ENCODE results near the gene SETD1B.

Gene SETD1B

DNA sequence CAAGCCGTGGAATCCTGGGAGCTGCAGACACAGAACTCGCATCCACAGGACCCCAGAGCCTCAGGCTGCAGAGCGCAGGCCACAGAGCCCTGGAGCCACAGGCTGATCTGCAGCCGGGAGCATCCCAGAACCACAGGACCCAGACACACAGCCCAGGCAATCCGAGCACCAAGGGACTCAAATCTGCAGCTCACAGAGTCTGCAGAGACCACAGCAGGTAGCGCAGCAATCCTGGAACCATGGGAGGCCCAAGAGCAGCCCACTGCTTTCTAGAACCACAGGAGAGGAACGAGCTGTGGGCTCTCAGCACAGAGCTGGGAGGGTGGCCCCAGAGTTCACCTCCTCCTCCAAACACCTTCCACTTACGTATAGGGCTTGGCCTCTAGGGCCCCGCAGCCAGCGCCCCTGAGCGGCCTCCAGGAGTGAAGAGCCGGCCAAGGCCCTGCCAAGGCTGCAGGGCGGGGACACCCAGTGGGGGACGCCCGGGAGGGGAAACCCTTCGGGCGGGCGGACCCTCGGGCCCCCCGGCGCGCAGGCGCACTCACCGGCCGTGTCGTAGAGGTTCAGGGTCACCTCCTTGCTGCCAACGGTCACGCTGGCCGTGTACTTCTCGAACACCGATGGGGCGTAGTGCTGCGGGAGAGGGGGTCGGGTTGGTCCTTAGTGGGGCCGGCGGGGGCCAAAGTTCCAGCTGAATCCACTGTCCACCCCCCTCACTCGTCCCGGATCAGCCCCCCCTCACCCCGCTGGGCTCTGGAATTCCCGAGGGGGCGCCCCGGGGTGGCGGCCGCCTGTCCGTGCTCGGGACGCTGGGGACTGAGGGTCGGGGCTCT, 11.0 kb upstream of the SETD1B start:
- no peak for DNase-seq (ENCODE audit: low read depth)
- H3K4me3 ChIP-seq (ENCODE audit: low read length) = peak overlapping the region; percentile 37
- TF ChIP-seq, protein P1, sequence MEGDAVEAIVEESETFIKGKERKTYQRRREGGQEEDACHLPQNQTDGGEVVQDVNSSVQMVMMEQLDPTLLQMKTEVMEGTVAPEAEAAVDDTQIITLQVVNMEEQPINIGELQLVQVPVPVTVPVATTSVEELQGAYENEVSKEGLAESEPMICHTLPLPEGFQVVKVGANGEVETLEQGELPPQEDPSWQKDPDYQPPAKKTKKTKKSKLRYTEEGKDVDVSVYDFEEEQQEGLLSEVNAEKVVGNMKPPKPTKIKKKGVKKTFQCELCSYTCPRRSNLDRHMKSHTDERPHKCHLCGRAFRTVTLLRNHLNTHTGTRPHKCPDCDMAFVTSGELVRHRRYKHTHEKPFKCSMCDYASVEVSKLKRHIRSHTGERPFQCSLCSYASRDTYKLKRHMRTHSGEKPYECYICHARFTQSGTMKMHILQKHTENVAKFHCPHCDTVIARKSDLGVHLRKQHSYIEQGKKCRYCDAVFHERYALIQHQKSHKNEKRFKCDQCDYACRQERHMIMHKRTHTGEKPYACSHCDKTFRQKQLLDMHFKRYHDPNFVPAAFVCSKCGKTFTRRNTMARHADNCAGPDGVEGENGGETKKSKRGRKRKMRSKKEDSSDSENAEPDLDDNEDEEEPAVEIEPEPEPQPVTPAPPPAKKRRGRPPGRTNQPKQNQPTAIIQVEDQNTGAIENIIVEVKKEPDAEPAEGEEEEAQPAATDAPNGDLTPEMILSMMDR (conservative IDR thresholded peaks at IDR 0.05; ENCODE audit: low read length) = no peak

DNA sequence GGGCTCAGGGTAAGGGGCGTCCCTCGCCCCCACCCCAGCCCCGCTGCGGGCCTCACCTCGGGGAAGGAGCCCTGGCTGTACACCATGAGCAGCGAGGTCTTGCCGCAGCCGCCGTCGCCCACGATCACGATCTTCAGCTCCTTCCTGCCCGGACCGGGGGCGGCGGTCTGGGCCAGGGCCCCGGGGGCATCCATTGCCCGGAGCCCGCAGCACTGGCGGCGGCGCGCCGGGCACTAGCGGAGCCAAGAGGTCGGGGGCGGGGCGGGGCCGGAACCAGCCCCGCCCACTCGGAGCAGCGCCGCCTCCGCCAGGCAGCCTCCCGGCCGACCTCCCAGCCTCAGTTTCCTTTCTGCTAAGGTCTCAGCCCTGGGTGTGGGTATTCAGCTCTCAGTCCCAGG, 10.4 kb upstream of the SETD1B start, which contains the start of gene RHOF:
Gene RHOF (minus strand): TSS at position 249 of the 398 bp plus-strand sequence. CDS start 55 bp downstream, at position 194.
- TF ChIP-seq, protein P1 (conservative IDR thresholded peaks at IDR 0.05; ENCODE audit: low read length) = no peak
- no peak for DNase-seq (ENCODE audit: low read depth)
- H3K4me3 ChIP-seq (ENCODE audit: low read length) = peak within 1 kb of the TSS; percentile 61

DNA sequence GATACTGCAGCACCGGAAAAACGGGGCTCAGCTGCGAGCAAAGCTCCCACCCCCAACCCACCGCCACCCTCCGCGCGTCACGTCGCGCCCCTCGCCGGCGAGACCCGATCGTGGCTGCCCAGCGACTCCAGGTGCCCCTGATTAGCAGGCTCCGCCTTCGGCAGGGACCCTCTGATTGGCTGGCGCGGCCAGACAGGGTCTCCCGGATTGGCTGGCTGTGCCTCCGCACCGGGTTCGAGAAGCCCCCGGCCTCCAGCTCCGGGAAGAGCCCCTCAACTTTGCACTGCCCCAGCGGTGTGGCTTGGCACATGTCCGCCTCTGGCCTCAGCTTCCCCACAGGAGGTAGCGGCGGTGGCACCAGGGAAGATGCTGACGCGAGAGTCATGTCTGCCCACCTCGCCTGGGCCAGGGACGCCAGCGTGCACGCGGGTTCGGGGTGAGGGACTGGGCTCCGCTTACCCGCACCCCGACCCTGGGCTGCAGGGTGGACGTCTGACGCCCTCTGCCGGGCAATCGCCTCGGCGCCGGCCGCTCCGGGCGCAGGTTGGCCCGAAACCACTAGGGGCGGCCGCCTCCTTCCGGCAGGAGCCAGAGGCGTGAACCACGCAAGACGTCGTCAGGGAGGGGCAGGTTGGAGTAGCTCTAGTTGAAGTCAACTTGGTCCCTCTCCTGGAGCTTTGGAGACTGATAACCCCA, 9.8 kb upstream of the SETD1B start:
- peak overlapping the region; percentile 61 for H3K4me3 ChIP-seq (ENCODE audit: low read length)
- peak; percentile 89 for DNase-seq (ENCODE audit: low read depth)
- TF ChIP-seq, protein P1 (conservative IDR thresholded peaks at IDR 0.05; ENCODE audit: low read length) = peak; percentile 92

DNA sequence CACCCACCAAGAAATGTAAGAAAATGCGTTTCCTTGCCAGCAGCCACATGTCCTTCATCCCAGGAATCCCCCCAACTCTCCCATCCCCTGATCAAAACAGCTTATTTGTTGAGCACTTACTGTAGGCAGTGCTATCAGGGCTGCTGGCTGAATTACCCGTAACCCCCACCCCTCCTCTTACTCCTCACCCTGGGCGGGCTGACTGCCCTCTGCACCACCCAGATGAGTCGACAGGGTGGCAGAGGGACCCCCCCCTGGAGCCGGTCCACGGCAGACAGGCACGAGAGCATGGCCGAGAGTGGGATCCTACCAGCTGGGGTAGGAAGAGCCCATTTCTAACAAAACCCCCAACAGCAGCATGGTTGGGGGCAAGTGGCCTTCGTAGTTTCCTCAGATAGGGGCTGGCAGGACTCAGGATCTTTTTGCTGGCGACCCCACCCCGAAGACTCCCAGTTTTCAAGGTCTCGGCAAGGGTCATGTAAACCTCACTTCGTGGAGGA, 9.2 kb upstream of the SETD1B start:
- TF ChIP-seq, protein P1 (conservative IDR thresholded peaks at IDR 0.05; ENCODE audit: low read length) = no peak
- DNase-seq (ENCODE audit: low read depth) = no peak
- H3K4me3 ChIP-seq (ENCODE audit: low read length) = peak overlapping the region; percentile 31

DNA sequence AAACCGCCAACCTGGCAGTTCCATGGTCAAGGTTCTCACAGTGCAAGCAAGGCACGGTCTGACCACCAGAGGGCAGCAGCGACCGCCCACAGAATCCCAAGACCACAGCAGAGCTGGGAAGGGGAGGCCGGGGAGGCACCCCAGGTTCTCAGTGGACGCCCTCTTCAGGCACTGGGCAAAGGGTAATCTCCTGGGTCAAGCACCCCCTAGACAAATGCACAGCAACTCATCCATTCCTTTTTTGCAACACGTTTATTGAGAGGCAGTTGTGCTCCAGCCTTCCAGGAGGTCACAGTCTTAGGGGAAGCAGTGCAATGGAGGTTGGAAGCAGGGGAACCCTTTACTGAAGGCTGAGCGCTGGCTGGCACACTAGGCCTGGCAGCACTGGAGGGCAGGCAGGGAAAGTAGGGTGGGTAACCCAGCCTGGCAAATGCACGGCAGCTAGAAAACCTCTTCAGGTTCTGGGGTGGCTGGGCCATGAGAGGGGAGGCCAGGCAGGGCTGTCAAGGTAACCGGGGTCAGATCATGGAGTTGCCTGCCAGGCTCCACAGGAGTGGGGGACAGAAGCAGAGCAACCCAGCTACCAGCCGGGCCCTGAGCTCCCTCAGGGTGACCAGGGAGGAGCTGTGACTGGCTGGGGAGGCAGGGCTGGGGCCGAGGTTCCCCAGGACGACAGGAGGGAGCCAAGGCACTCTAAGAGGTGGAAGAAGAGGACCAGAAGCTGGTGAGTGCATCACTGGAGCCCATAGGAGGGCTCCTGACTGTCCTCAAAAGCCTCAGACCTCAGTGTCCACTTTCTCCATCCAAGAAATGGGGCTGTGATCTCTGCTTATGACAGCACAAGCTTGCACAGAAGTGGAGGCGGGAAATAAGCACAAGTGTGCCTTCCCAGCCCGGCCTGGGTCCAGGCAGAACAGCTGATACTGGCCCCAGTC, 8.5 kb upstream of the SETD1B start:
- H3K4me3 ChIP-seq (ENCODE audit: low read length) = peak overlapping the region; percentile 31
- TF ChIP-seq, protein P1 (conservative IDR thresholded peaks at IDR 0.05; ENCODE audit: low read length) = peak; percentile 92
- peak; percentile 77 for DNase-seq (ENCODE audit: low read depth)

DNA sequence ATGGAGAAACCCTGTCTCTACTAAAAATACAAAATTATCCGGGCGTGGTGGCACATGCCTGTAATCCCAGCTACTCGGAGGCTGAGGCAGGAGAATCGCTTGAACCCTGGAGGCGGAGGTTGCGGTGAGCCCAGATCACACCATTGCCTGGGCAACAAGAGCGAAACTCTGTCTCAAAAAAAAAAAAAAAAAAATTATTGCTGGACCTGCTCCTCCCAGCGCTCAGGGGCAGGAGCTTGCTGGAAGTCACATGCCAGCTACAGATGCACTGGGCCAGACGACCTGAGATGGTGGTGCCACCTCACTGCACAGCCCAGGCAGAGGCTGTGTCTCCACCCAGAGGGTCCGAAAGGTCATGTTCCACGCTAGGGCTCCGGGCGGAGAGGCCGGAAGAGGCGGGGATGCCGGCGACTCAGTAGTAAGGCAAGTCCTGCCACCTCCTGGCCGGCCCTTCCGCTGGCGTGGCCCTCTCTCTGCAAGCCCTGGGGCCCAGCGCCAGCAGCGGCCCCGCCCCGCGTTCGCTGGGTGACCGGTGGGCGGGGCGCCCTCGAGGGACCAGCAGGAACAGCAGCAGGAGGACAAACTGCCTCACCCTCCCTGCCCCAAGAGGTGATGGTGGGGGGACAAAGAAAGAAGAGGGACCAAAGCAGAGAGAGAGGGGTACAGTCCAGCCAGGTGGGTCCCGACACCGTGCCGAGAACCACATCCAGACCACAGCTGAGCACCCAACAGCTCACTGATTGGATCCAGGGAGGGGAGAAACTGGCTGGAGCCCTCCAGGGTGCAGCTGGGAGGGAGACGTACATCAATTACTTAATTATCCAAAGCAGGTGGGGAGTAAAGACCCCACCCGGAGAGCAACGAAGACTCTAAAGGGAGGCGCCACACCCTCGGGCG, 6.7 kb upstream of the SETD1B start:
- peak; percentile 88 for DNase-seq (ENCODE audit: low read depth)
- TF ChIP-seq, protein P1 (conservative IDR thresholded peaks at IDR 0.05; ENCODE audit: low read length) = peak; percentile 36
- peak overlapping the region; percentile 66 for H3K4me3 ChIP-seq (ENCODE audit: low read length)
